RWPE2 (cell line): ENCODE measurements around the gene HECW1.

Experiments used
- ATAC-seq: fragments of 200-7000 bp; cut with Tn5 transposase; 3 replicates; pipeline ENCODE4 v1.9.1; 2021; ENCODE audit warnings: low read depth
- DNase-seq: peaks from one replicate; pipeline ENCODE4 v3.0.0-alpha.2; 2020; ENCODE audit warnings: low spot score
- H3K27ac ChIP-seq: fragments of 450-650 bp; 2 replicates; pipeline ENCODE4 v1.5.1; 2017; ENCODE audit warnings: mild to moderate bottlenecking; ENCODE audit not compliant: poor library complexity, severe bottlenecking
- H3K27me3 ChIP-seq: fragments of 250-450 bp; sonication (Bioruptor Pico); 2 replicates; pipeline ENCODE4 v1.5.1; 2021; ENCODE audit warnings: mild to moderate bottlenecking, moderate library complexity; ENCODE audit not compliant: insufficient read depth, poor library complexity, severe bottlenecking
- H3K36me3 ChIP-seq: fragments of 250-450 bp; sonication (Bioruptor Pico); 2 replicates; pipeline ENCODE4 v1.5.1; 2020; ENCODE audit warnings: low read depth, mild to moderate bottlenecking, moderate library complexity
- H3K4me1 ChIP-seq: fragments of 250-450 bp; sonication (Bioruptor Pico); 2 replicates; pipeline ENCODE4 v1.5.1; 2021; ENCODE audit warnings: mild to moderate bottlenecking, moderate library complexity; ENCODE audit not compliant: insufficient read depth, poor library complexity, severe bottlenecking
- H3K4me3 ChIP-seq: fragments of 250-450 bp; sonication (Bioruptor Pico); 2 replicates; pipeline ENCODE4 v1.5.1; 2021; ENCODE audit warnings: mild to moderate bottlenecking, moderate library complexity; ENCODE audit not compliant: severe bottlenecking
- H3K9me3 ChIP-seq: fragments of 250-450 bp; sonication (Bioruptor Pico); 2 replicates; pipeline ENCODE4 v1.5.1; 2021; ENCODE audit warnings: mild to moderate bottlenecking, moderate library complexity; ENCODE audit not compliant: severe bottlenecking
- TF ChIP-seq, protein P1 (sequence below): fragments of 450-650 bp; IDR thresholded peaks from one replicate; pipeline ENCODE4 v1.5.1; 2017; ENCODE audit warnings: mild to moderate bottlenecking, moderate library complexity; ENCODE audit not compliant: poor library complexity, severe bottlenecking

HECW1 gene

DNA sequence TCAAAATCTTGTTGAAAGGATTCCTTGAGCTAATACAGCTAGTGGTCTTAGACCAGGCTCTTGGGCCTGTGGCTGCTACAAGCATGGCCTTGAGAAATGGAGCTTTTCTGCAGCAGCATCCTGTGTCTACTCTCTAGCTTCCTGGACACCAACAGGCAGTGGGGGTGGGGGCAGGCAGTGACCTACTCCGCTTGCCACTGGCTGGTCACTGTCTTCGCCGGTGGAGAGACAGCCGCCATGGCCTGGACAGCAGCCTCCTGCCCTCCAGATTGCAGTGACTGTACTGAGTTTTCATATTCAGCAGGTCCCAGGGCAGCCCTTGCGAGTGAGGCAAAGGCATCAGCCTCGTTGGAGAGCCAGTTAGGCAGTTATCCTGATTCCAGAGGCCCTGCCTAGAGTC lies 204.6 kb downstream of the HECW1 start:
- Histone ChIP-seq H3K27me3 (no peaks in the 10 kb centered on the region), H3K4me3 (no peak overlapping the region), H3K36me3 (no peaks in the 10 kb centered on the region), H3K9me3 (no peaks in the 10 kb centered on the region), H3K4me1 (no peaks in the 10 kb centered on the region), H3K27ac (no peak overlapping the region)
- TF ChIP-seq, protein P1, sequence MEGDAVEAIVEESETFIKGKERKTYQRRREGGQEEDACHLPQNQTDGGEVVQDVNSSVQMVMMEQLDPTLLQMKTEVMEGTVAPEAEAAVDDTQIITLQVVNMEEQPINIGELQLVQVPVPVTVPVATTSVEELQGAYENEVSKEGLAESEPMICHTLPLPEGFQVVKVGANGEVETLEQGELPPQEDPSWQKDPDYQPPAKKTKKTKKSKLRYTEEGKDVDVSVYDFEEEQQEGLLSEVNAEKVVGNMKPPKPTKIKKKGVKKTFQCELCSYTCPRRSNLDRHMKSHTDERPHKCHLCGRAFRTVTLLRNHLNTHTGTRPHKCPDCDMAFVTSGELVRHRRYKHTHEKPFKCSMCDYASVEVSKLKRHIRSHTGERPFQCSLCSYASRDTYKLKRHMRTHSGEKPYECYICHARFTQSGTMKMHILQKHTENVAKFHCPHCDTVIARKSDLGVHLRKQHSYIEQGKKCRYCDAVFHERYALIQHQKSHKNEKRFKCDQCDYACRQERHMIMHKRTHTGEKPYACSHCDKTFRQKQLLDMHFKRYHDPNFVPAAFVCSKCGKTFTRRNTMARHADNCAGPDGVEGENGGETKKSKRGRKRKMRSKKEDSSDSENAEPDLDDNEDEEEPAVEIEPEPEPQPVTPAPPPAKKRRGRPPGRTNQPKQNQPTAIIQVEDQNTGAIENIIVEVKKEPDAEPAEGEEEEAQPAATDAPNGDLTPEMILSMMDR, result no peak
- ATAC-seq (no peak), DNase-seq (no peak)

DNA sequence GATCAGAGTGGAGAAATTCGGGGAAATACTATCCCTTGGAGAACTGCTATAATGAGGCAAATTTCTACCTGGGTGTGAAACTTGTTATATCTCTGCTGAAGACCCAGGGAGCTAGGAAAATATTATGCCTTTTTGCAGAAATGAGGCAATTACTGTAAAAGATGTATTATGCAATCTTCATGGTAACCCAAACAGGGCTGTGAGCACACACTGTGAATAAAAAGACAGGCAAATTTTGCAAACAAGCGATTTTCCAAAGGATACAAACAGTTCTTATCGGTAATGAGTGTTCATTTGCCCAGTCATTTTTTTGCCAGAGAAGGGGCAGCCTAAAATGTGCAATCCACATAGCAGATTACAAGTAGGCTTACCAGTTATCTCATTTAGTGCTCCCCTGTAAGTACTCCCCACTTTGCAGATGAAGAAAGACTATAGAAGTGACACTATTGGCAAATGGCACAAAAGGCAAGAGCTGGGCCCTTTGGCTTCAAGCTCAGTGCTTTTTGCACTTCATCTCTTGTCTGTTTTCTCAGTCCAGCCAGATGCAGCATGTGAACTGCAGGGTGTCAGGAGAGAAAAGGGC lies 205.8 kb downstream of the HECW1 start:
- DNase-seq (no peak), ATAC-seq (no peak)
- Histone ChIP-seq H3K4me3 (no peak overlapping the region), H3K27ac (no peak overlapping the region), H3K36me3 (no peaks in the 10 kb centered on the region), H3K4me1 (no peaks in the 10 kb centered on the region), H3K9me3 (no peaks in the 10 kb centered on the region), H3K27me3 (no peaks in the 10 kb centered on the region)
- TF ChIP-seq, protein P1, result no peak

DNA sequence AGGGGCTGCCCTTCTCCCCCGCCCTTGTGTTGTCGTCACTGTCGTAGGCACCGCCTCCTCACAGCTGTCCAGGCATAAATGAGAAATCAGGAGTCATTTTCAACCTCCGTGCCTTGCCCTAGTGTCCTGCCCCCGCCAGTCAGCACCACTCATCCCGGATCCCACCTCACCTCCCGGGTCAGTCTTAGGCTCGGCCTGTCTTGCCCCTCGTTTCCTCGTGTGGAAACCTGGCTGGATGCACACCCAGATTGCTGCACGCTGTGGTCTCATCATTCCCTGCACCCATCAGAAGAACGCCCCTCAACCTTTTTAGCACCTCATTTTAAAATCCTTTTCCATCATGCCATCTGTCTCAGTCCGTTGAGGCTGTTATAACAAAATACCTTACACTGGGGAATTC lies 213.1 kb downstream of the HECW1 start:
- no peaks in the 10 kb centered on the region for H3K4me1 ChIP-seq
- H3K36me3 ChIP-seq, result no peaks in the 10 kb centered on the region
- no peaks in the 10 kb centered on the region for H3K9me3 ChIP-seq
- TF ChIP-seq, protein P1, result no peak
- no peak overlapping the region for H3K4me3 ChIP-seq
- no peak for ATAC-seq
- no peak overlapping the region for H3K27ac ChIP-seq
- no peaks in the 10 kb centered on the region for H3K27me3 ChIP-seq
- no peak for DNase-seq

DNA sequence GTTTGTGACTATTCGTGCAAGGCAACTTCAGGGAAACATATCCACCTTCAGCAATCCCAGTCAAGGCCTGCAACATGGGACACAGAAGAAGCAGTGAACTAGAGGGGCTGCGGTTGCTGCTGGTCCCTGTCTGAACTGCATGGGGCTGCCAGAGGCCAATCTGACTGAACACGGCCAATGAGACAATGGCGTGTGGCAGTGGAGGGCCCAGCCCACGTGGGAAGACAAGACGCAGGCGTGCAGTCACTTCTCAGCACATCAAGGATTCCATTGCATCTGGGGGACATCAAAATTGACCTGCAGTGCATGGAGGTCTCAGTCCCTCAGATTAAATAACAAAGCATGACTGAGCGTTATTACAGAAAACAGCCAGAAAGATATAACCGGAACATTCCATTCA lies 215.9 kb downstream of the HECW1 start:
- Histone ChIP-seq H3K4me1 (no peaks in the 10 kb centered on the region), H3K9me3 (no peaks in the 10 kb centered on the region), H3K36me3 (no peaks in the 10 kb centered on the region), H3K27me3 (no peaks in the 10 kb centered on the region), H3K4me3 (no peak overlapping the region), H3K27ac (no peak overlapping the region)
- TF ChIP-seq, protein P1, result no peak
- DNase-seq (no peak), ATAC-seq (no peak)

DNA sequence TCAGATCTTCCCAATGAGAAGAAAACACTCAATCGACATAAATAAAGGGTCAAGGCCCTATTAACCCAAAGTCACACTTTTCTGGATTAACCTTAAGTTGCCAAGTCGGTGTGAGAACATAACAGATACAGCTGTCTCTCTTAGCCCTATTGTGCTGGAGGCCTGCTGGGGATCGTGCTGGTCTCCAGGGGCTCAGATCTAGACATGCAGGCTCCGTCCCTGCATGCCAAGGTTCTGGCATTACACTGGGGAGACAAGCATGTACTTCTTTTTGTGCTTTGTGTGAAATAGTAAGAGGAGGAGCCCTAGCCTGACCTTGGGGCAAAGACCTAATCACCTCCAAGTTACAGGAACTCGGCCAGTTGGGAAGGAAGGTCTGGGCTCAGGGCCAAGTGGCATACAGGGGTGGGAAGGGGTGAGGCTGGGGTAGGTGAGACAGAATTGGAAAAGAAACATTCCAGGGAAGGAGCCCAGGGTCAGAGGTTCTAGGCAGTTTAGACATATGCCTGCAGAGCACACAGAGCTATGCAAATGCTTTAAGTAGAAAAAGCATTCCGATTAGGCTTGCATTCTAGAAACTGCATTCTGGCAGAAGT lies 216.4 kb downstream of the HECW1 start:
- H3K27me3 ChIP-seq, result no peaks in the 10 kb centered on the region
- H3K36me3 ChIP-seq, result no peaks in the 10 kb centered on the region
- no peak overlapping the region for H3K4me3 ChIP-seq
- TF ChIP-seq, protein P1, result no peak
- no peak for DNase-seq
- no peaks in the 10 kb centered on the region for H3K4me1 ChIP-seq
- no peaks in the 10 kb centered on the region for H3K9me3 ChIP-seq
- ATAC-seq, result peak; percentile 21; the same call in 2 of the 3 replicates
- H3K27ac ChIP-seq, result no peak overlapping the region
